Hippocampal formation (tissue), 2 donors: ENCODE measurements around the gene ALPK3.
"Not testable (repeated sequence)": the region's sequence is repeated elsewhere in the genome, so short reads cannot be mapped to it uniquely, and the experiment has no call there.

ENCODE experiments used
- DNase-seq, 2 donors: peaks; one replicate each; lab custom pipeline; 2025; lab: John Stamatoyannopoulos, UW

Gene ALPK3

DNA sequence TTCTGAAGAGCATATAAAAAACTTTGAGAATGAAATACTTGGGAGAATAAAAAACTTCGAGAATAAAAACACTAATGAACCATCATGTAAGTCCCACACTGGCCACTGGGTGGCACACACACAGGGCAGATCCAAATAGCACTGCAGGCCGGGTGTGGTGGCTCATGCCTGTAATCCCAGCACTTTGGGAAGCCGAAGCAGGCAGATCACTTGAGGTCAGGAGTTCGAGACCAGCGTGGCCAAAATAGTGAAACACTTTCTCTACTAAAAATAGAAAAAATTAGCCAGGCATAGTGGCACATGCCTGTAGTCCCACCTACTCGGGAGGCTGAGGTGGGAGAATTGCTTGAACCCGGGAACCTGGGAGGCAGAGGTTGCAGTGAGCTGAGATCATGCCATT, 28.5 kb downstream of the ALPK3 start:
- DNase-seq, result not testable (repeated sequence)

DNA sequence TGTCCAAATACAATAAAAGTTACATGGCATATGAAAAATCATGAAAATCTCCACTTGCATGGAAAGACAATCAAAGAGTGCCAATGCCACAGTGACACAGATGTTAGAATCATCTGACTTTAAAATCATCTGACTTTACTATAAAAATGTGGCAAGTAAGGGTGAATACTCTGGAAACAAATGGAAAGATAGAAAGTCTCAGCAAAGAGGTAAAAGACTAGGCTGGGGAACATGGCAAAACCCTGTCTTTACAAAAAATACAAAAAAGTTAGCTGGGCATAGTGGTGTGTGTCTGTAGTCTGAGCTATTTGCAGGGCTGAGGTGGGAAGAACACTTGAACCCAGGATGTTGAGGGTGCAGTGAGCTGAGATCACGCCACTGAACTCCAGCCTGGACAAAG, 29.1 kb downstream of the ALPK3 start:
- DNase-seq, result no peak

DNA sequence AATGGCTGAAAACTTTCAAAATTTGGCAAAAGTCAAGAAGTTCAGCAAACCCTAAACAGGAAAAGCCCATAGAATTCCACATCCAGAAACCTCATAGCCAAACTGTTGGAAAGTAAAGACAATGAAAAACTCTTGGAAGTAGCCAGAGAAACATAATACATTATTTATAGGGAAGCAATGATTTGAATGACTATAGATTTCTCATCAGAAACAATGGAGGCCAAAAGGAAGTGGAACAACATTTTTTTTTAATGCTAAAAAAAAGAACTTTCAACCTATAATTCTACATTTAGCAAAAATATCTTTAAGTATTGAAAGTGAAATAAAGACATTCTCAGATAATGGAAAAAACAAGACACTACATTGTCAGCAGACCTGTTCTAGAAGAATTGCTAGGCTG, 30.2 kb downstream of the ALPK3 start:
- DNase-seq, result no peak

DNA sequence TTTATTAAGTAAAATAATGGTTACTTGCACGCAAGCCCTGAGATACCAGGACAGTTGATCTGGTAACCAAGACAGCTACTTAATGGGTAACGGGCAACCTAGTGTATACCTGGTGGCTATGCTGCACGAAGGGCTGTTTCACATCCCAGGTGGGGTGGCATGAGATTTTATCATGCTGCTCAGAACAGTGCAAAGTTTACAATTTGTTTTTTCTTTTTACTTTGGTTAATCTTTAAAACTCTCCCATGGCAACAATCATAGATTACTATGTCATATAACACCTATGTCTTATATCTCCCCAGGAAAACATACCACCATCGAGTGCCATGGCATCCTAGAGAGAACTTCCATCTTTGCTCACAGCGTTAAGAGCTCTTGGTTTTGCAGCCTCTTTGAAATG, 35.1 kb downstream of the ALPK3 start:
- DNase-seq, result no peak

DNA sequence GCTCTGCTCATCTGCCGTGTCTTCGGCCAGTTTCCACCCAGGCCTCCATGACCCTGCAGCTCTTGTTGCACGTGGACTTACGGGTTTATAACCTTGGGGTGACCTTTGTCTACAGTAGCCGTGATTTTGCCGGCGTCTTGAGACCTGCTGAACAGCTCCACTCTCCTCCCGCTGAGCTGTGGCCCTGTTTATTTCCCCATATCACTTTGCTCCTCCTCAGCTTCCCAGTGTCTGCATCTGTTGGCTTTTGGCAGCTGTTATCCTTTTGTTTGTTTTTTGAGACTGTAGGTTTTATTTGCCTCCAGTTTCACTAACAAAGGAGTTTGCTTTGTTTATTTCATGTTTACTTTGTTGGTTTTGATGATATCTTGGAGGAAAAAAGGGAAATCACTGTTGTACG, 38.0 kb downstream of the ALPK3 start:
- no peak for DNase-seq

DNA sequence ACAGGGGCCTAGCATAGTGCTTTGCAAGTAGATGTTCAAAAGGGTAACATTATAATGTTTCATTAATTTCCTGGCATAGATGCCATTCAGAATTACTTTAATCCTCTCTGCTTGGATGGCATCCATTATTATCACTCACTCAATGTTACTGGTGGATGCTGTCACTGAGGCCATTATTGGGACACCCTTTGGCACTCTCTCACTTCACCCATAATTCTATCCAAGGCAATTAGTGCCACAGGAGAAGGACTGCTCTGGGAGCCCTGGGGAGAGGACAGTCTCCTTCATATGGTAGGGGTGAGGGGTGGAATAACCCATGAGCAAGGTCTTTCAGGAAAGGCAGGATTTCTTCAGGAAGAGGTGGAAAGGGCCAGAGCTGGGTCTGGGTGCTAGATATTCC, 38.6 kb downstream of the ALPK3 start:
- DNase-seq, result no peak

DNA sequence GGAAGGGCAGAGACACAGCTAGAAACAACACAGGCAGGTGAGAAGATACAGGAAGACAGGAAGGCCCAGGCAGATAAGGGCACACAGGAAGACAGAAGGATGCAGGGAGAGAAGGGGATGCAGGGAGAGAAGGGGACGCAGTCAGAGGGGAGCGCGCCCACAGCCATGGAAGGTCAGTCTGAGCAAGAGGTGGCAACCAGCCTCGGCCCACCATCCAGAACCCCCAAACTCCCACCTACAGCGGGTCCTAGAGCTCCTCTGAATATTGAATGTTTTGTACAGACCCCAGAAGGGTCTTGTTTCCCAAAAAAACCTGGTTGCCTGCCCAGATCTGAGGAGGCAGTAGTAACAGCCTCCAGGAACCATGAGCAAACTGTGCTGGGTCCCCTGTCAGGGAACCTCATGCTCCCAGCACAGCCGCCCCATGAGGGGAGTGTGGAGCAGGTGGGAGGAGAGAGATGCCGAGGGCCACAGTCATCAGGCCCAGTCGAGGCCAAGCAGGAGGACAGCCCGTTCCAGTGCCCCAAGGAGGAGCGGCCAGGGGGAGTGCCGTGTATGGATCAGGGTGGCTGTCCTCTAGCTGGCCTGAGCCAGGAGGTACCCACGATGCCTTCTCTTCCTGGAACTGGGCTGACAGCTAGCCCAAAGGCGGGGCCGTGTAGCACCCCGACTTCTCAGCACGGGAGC, 39.7 kb downstream of the ALPK3 start:
- DNase-seq, result no peak

DNA sequence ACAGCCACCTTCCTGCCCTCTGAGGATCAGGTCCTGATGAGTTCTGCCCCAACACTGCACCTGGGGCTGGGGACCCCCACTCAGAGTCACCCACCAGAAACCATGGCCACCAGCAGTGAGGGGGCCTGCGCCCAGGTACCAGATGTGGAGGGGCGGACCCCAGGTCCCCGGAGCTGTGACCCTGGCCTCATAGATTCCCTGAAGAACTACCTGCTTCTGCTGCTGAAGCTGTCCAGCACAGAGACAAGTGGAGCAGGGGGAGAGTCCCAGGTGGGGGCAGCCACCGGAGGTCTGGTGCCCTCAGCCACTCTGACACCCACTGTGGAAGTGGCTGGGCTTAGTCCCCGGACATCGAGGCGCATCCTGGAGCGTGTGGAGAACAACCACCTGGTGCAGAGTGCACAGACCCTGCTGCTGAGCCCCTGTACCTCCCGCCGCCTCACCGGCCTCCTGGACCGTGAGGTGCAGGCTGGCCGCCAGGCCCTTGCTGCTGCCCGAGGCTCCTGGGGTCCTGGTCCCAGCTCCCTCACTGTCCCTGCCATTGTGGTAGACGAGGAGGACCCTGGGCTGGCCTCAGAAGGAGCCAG, 40.4 kb downstream of the ALPK3 start:
- no peak for DNase-seq

DNA sequence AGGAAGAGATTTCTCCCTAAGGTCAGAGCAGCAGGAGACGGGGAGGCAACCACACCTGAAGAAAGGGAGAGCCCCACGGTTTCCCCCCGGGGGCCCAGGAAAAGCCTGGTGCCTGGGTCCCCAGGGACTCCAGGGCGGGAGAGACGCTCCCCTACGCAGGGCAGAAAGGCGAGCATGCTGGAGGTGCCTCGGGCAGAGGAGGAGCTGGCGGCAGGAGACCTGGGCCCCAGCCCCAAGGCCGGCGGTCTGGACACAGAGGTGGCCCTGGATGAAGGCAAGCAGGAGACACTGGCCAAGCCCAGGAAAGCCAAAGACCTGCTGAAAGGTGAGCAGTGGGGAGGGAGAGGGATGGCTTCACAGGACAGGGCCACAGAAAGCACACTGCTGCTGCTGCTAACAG, 41.1 kb downstream of the ALPK3 start:
- no peak for DNase-seq

DNA sequence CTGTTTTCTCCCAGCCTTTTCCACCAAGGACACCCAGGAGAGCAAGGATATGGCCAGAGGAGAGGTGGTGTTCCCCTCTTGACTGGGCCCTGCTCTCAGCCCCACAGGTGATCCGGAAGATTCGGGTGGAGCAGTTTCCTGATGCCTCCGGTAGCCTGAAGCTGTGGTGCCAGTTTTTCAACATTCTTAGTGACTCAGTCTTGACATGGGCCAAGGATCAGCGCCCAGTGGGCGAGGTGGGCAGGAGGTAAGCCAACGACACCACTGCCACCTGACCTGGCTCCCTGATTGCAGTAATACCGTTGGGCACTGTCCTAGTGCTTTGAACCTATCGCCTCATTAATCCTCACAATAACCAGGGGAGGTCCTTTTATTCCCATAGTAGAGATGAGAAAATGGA, 42.0 kb downstream of the ALPK3 start:
- DNase-seq, result no peak

DNA sequence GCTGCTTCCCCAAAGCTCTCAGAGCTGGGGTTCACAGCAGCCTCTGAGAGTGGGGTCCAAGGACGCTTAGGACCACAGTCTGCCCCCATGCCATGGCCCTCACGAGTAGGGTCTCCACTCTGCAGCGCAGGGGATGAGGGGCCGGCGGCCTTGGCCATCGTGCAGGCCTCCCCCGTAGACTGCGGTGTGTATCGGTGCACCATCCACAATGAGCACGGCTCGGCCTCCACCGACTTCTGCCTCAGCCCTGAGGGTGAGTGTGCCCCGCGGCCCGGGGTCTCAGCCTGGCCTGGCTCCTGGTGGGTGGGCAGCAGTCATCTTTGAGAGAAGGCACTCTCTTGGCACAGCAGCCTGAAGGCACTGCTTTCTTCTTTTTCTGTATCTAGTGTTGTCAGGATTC, 42.5 kb downstream of the ALPK3 start:
- no peak for DNase-seq

DNA sequence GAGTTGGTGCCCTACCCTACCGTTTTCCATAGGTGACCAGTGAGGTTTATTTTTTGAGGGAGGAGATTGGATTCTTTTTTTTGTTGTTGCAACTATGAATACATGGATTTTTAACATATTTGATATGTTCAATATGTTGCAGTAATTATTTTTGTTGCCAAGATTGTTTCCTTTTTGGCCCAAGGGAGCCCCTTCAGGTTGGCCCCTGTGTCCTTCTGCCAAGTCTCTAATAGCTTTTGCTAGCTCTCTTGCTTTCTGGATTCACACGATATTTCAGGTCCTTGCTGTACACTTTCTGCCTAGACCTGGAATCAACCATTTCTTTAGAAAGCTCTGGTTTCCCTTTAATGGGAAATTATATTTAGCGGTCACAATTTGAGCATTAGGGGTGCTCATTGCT, 44.6 kb downstream of the ALPK3 start:
- no peak for DNase-seq

DNA sequence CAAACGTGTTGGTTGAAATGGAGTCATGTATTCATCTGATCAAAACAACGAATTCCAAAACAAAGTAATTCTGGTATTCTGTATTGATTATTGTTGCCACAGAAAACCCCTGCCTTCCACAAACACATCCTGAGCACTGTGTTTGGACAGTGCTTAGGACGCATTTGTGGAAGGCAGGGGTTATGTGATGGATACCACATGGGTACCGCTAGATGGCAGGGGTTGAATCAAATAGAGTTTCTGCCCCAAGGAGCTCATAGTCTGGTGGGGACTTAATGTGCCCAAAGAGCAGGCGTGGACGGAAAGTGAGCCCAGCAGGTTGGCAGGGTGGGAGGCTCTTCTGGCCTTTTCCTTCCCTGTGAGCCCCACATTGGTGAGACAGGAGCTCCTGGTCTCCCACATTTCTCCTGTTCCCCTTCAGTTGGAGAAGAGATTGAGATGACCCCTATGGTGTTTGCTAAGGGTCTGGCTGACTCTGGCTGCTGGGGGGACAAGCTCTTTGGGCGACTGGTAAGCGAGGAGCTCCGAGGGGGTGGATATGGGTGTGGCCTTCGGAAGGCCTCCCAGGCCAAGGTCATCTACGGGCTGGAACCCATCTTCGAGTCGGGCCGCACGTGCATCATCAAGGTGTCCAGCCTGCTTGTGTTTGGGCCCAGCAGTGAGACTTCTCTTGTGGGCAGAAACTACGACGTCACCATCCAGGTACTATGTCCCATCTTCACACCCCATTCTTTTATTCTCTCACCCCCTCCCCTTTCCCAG, 45.2 kb downstream of the ALPK3 start:
- no peak for DNase-seq

DNA sequence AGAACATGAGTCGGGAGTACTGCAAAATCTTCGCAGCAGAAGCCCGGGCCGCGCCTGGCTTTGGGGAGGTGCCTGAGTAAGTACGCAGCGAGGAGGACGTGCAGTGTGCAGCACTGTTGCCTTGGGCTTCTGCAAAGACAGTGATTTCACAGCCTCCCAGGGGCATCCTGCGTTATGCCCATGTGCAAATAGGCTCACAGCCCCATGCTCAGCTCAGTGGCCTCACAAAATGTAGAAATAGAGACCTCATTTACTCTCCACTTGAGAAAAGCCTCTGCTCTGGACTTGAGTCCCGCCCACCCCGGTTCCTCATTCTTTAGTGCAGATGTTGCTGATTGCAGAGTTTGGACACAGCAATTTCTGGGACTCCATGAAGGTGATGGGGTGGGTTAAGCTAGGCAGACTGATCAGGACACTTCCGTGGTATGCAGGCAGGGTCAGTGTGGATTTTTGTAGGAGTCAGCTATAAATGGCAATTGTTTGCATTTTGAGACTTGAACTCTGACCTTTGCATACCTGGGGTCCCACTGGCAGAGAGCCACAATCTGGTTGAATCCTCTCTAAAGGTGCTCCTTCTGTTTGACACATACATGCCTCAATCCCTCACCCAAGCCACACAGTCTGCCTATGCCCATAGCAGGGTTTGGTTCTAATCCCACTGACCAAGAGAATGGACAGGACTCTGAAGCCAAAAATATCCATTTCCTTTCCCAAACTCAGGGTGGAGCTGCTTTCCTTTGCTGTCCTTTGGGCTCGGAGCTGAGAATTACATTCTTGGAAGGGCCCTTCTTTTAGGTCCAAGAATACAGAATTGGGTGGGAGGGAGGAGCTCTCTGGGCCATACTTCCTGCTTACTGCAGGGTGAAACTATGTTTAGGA, 46.6 kb downstream of the ALPK3 start:
- DNase-seq, result no peak

DNA sequence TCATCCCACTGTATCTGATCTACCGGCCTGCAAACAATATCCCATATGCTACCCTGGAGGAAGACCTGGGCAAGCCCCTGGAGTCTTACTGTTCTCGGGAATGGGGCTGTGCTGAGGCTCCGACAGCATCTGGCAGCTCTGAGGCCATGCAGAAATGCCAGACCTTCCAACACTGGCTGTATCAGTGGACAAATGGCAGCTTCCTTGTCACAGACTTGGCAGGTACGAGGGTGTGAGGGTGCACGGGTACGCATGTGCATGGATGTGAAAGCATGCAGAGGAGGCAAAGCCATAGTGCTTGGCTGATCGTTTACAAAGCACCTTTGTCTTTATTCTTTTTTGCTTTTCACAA, 47.3 kb downstream of the ALPK3 start:
- DNase-seq, result no peak

DNA sequence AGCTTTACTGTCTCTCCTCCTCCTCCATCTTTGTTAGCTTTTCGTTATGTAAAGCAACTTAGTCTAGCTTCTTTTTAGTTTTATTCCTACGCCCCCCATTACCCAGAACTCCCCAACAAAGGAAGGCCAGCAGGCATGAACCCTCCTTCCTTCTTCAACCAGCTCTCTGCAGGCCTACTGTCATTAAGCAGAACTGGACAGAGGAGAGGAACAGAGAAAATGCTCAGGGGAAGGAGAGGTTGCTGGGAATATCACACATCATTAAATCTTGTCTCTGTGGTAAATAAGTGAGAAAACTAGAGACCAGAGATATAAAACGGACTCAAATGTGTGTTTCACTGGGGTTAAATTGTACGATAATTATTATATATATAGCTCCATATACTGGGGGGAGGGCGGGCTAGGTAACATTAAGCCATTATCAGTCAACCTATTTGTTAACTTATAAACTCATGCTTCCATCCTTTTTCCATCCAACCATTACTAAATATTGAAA, 48.0 kb downstream of the ALPK3 start:
- DNase-seq, result no peak

DNA sequence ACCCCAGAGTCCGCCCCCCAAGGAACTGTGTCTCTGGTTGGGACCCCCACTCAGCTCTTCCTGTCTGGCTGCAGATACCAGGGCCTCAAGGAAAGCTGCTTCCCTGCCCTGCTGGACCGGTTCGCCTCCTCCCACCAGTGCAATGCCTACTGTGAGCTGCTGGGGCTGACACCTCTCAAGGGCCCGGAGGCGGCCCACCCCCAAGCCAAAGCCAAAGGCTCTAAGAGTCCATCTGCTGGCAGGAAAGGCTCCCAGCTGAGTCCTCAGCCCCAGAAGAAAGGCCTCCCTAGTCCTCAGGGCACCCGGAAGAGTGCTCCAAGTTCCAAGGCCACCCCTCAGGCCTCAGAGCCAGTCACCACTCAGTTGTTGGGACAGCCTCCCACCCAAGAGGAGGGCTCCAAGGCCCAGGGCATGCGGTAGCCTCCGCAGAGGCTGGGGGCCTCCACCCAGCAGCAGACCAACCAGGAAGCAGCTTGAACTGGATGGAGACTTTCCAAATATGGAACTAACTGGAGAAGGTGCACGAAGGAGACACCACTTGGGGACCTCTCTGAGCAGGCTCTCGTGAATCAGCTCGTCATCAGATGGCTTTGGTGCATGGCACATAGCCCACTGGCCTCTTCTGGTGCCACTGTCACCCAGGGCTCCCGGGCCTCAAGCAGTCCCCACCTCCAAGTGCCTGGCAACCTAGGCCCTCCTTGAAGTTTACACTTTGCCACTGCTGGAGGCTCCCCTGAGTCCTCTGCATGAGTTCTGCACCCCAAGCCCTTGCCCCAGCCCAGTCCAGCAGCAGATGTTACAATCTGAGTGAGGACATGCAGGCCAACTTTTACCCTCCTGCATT, 51.1 kb downstream of the ALPK3 start:
- no peak for DNase-seq

DNA sequence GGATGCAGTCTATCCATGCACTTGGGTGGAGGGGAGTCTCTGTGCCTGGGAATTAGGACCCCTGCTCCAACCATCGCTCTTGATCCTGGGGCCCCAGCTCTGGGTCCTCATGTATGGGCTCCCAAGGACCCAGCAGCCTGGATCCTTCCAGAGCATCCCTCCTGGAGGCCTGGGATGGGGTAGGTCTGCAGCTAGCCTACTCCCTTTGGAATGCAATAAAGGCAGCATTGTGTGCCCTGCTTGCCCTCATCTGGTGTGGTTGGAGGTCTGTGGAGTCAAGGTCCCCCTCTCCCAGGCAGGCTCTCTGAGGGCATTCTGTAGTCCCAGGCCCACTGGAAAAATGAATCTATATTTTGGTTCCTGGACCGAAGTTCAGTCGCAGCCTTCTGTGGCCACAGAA, 52.4 kb downstream of the ALPK3 start:
- no peak for DNase-seq

DNA sequence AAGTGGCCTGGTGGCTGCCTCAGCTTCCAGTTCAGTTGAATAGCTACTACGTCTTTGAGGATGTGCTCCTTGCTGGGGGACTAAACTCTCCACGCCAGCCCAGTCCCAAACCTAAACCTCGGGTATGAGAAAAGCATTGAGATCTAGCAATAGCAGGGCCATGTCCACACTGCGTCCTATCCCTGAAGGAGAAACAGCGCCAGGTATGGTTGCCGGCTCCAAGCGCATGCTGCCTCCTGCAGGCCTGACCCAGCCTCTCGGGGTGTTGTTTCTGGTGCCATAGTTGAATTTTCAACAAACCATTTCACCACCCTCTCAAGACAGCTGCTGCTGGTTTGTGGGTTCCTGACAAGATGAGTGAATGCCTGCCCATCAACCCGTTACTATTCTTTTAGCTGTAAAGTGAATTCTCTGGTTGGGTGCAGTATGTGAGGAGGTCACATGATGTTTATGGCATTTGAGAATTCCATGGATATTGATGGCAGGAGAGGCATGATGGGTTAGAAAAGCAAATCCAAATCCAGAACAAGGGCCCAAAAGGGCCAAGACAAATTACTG, 54.4 kb downstream of the ALPK3 start:
- no peak for DNase-seq

DNA sequence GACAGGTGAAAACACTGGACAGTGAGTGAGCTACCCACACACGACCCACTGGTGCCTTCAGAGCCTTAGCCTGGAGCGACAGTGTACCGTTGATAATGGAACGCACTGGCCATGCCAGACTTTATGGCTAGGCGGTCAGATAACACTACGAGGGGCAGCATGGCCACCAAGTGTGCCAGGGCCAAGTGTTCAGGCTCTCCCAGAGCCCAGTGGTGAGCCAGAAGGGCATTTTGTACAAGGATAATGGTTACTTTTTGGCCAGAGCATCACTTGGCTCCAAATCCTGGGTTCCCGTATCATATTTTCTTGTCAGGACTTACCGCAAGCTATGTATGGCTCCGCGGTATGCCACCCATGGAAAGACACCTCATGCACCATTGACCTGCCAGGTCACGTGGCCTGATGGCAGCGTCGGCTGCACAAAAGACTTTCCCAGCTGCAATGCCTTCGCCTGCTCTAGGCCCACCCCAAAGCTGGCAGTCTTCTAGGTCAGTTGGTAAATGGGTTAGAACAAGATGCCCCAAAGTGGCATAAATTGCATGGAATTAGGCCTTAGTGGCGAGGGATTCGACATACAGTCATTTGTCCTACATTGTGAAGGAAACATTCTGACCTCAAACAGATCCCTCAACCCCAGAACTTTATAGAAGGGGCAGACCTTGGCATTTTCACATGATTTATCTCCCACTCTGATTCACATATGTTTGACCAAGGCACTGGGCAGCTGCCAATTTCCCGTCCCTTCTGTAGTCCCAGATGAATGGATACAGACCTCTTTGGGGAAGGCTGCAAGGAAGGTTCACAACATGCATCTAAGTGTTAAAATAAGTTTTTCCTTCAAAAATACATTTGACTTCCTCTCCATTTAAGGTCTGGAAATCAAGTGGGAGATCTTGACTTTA, 55.1 kb downstream of the ALPK3 start:
- no peak for DNase-seq
